H9 (cell line): ENCODE measurements around the gene NAP1L5. TPM values are rescaled to one million over a fixed set of nuclear protein-coding genes. Genes with fewer than 3 reads are reported as not detected.

Experiments used
- DNase-seq: peaks from one replicate; pipeline ENCODE4 v3.0.0-alpha.2; 2017
- H2AFZ ChIP-seq: one replicate; pipeline ENCODE4 v1.6.1; 2013; ENCODE audit warnings: mild to moderate bottlenecking, low read length, control low read depth, moderate library complexity
- H2AK5ac ChIP-seq: 2 replicates; pipeline ENCODE4 v1.6.1; 2013; ENCODE audit warnings: low read length, control low read depth, mixed read lengths; ENCODE audit not compliant: insufficient read length
- H2BK120ac ChIP-seq: one replicate; pipeline ENCODE4 v1.6.1; 2013; ENCODE audit warnings: low read depth, mild to moderate bottlenecking, low read length, control low read depth, inconsistent platforms; ENCODE audit not compliant: poor library complexity, severe bottlenecking
- H2BK12ac ChIP-seq: 2 replicates; pipeline ENCODE4 v1.6.1; 2013; ENCODE audit warnings: low read length, control low read depth, mixed read lengths, low read depth; ENCODE audit not compliant: insufficient read length
- H2BK15ac ChIP-seq: 2 replicates; pipeline ENCODE4 v1.6.1; 2013; ENCODE audit warnings: low read depth, low read length, control low read depth
- H2BK20ac ChIP-seq: one replicate; pipeline ENCODE4 v1.6.1; 2013; ENCODE audit warnings: low read depth, mild to moderate bottlenecking, low read length, control low read depth, inconsistent platforms; ENCODE audit not compliant: poor library complexity, severe bottlenecking
- H2BK5ac ChIP-seq: 2 replicates; pipeline ENCODE4 v1.6.1; 2013; ENCODE audit warnings: low read length, control low read depth, mixed read lengths; ENCODE audit not compliant: insufficient read length
- H3K14ac ChIP-seq: 2 replicates; pipeline ENCODE4 v1.6.1; 2013; ENCODE audit warnings: low read length, control low read depth; ENCODE audit not compliant: insufficient read depth
- H3K18ac ChIP-seq: 2 replicates; pipeline ENCODE4 v1.6.1; 2013; ENCODE audit warnings: low read depth, mild to moderate bottlenecking, mixed read lengths, low read length, control low read depth; ENCODE audit not compliant: insufficient read length
- H3K23ac ChIP-seq: 2 replicates; pipeline ENCODE4 v1.6.1; 2013; ENCODE audit warnings: low read length, control low read depth, mixed read lengths, low read depth; ENCODE audit not compliant: insufficient read length
- H3K23me2 ChIP-seq: 2 replicates; pipeline ENCODE4 v1.6.1; 2013; ENCODE audit warnings: low read depth, mild to moderate bottlenecking, mixed read lengths, low read length, control low read depth; ENCODE audit not compliant: insufficient read length, poor library complexity, severe bottlenecking
- H3K27ac ChIP-seq: 2 replicates; pipeline ENCODE4 v1.5.1; 2013; ENCODE audit warnings: low read length, control low read depth, mixed read lengths, low read depth; ENCODE audit not compliant: insufficient read length
- H3K27me3 ChIP-seq: 2 replicates; pipeline ENCODE4 v1.6.1; 2013; ENCODE audit warnings: low read length, control low read depth, inconsistent platforms; ENCODE audit not compliant: insufficient read depth
- H3K4ac ChIP-seq: 2 replicates; pipeline ENCODE4 v1.6.1; 2013; ENCODE audit warnings: low read depth, mild to moderate bottlenecking, control low read depth, inconsistent platforms, low read length, moderate library complexity
- H3K4me1 ChIP-seq: 2 replicates; pipeline ENCODE4 v1.6.1; 2013; ENCODE audit warnings: low read length, control low read depth, inconsistent platforms; ENCODE audit not compliant: insufficient read depth
- H3K4me2 ChIP-seq: 2 replicates; pipeline ENCODE4 v1.6.1; 2013; ENCODE audit warnings: low read length, control low read depth, mixed read lengths; ENCODE audit not compliant: insufficient read length, insufficient read depth
- H3K56ac ChIP-seq: 2 replicates; pipeline ENCODE4 v1.6.1; 2013; ENCODE audit warnings: low read depth, mild to moderate bottlenecking, mixed read lengths, low read length, control low read depth; ENCODE audit not compliant: insufficient read length
- H3K79me1 ChIP-seq: 2 replicates; pipeline ENCODE4 v1.6.1; 2013; ENCODE audit warnings: low read depth, mild to moderate bottlenecking, moderate library complexity, low read length, control low read depth, inconsistent platforms; ENCODE audit not compliant: insufficient read depth, poor library complexity, severe bottlenecking
- H3K79me2 ChIP-seq: 2 replicates; pipeline ENCODE4 v1.6.1; 2013; ENCODE audit warnings: low read length, control low read depth, inconsistent platforms; ENCODE audit not compliant: insufficient read depth
- H3K9ac ChIP-seq: 2 replicates; pipeline ENCODE4 v1.6.1; 2013; ENCODE audit warnings: low read length, control low read depth, mixed read lengths; ENCODE audit not compliant: insufficient read length; ENCODE audit errors: extremely low read depth
- H3K9me3 ChIP-seq: one replicate; pipeline ENCODE4 v1.6.1; 2013; ENCODE audit warnings: low read depth, low read length, inconsistent platforms; ENCODE audit not compliant: control insufficient read depth
- H3T11ph ChIP-seq: one replicate; pipeline ENCODE4 v1.6.1; 2013; ENCODE audit warnings: mild to moderate bottlenecking, low read length, control low read depth, inconsistent platforms
- H4K20me1 ChIP-seq: one replicate; pipeline ENCODE4 v1.6.1; 2013; ENCODE audit not compliant: control insufficient read depth, insufficient read length, insufficient read depth
- H4K5ac ChIP-seq: 2 replicates; pipeline ENCODE4 v1.6.1; 2013; ENCODE audit warnings: low read depth, mild to moderate bottlenecking, mixed read lengths, low read length, control low read depth; ENCODE audit not compliant: insufficient read length
- H4K8ac ChIP-seq: replicated peaks from 2 replicates; pipeline ENCODE4 v1.6.1; 2013; ENCODE audit warnings: low read length, control low read depth, mixed read lengths, low read depth; ENCODE audit not compliant: insufficient read length
- H4K91ac ChIP-seq: 2 replicates; pipeline ENCODE4 v1.6.1; 2013; ENCODE audit warnings: low read depth, mild to moderate bottlenecking, moderate library complexity, mixed read lengths, low read length, control low read depth; ENCODE audit not compliant: insufficient read length
- H3K27ac Mint-ChIP-seq, 3 experiments: 2 replicates in 2 of 3; 3 replicates in 1 of 3; pipeline ENCODE4 v1.8.0; 2020 to 2021; ENCODE audit warnings: mixed read lengths in 3 of 3, mild to moderate bottlenecking in 1 of 3, moderate library complexity in 1 of 3
- H3K27me3 Mint-ChIP-seq: 2 replicates; pipeline ENCODE4 v1.8.0; 2021; ENCODE audit warnings: low read depth, mild to moderate bottlenecking, moderate library complexity, mixed read lengths
- H3K36me3 Mint-ChIP-seq, 3 experiments: 2 replicates in 2 of 3; 3 replicates in 1 of 3; pipeline ENCODE4 v1.8.0; 2020 to 2021; ENCODE audit warnings: low read depth in 3 of 3, mixed read lengths in 3 of 3; ENCODE audit not compliant: insufficient read depth in 1 of 3
- H3K4me1 Mint-ChIP-seq, 2 experiments: 2 replicates each; pipeline ENCODE4 v1.8.0; 2020; ENCODE audit warnings: mixed read lengths in 2 of 2
- H3K4me3 Mint-ChIP-seq, 2 experiments: 2 replicates in 1 of 2; 3 replicates in 1 of 2; pipeline ENCODE4 v1.8.0; 2020 to 2021; ENCODE audit warnings: mild to moderate bottlenecking in 2 of 2, mixed read lengths in 2 of 2, moderate library complexity in 1 of 2
- H3K9me3 Mint-ChIP-seq, 2 experiments: 2 replicates in 1 of 2; 3 replicates in 1 of 2; pipeline ENCODE4 v1.8.0; 2020; ENCODE audit warnings: mild to moderate bottlenecking in 2 of 2, mixed read lengths in 2 of 2, moderate library complexity in 1 of 2
- CTCF ChIP-seq: fragments of 200-600 bp; sonication (generic); conservative IDR thresholded peaks from 3 replicates; pipeline ENCODE4 v1.8.0; 2021; ENCODE audit warnings: antibody characterized with exemption, mild to moderate bottlenecking
- WGBS: extraction: QIAGEN DNeasy Blood & Tissue Kit; methylation state at CpG from one replicate; pipeline ENCODE4 v1.1.7; 2013; ENCODE audit warnings: missing lambda C conversion rate, low lambda C conversion rate, mixed read lengths; ENCODE audit not compliant: insufficient read length; ENCODE audit errors: extremely low coverage; 5-methylcytosine and 5-hydroxymethylcytosine counted together
- total RNA-seq: library from RNA; stranded (reverse); gene quantifications from 2 replicates; pipeline ENCODE4 v1.2.1, GENCODE V29; 2021

NAP1L5 gene
- total RNA-seq, 1 experiment from 2014 or later = 2.2 TPM

GRCh38 chr4:88720451-88721428 is 23.1 kb upstream of the NAP1L5 start:
- no peak overlapping the region for H2BK12ac ChIP-seq
- H3K27me3 ChIP-seq = no peaks in the 10 kb centered on the region
- Mint-ChIP-seq H3K36me3 (peaks cover 11 to 26% (median 16%) of the 10 kb centered on the region in 3 experiments), H3K27ac (peak overlapping the region in 1 of 3 experiments; percentile 59; a peak in 2 of 7 replicates), H3K9me3 (peaks cover 17 to 22% of the 10 kb centered on the region in 2 experiments), H3K4me3 (no peak overlapping the region), H3K27me3 (no peaks in the 10 kb centered on the region; the same call in 1 of the 2 replicates), H3K4me1 (peaks cover 8 to 11% of the 10 kb centered on the region in 2 experiments)
- no peak overlapping the region for H2AK5ac ChIP-seq
- H2BK20ac ChIP-seq = no peak overlapping the region
- H3K9ac ChIP-seq = no peak overlapping the region
- no peak overlapping the region for H4K5ac ChIP-seq
- H3K56ac ChIP-seq = no peak overlapping the region
- H2BK5ac ChIP-seq = no peak overlapping the region
- H3K27ac ChIP-seq = no peak overlapping the region
- no peaks in the 10 kb centered on the region for H3K79me1 ChIP-seq
- H3K18ac ChIP-seq = no peak overlapping the region
- H3T11ph ChIP-seq = no peak overlapping the region
- H2BK120ac ChIP-seq = no peak overlapping the region
- no peak overlapping the region for H3K4ac ChIP-seq
- DNase-seq = no peak
- no peak overlapping the region for H2AFZ ChIP-seq
- H3K23ac ChIP-seq = no peak overlapping the region
- no CpG with 5 or more reads among the region's 10 CpGs for WGBS
- no peak overlapping the region for H3K14ac ChIP-seq
- H3K79me2 ChIP-seq = no peaks in the 10 kb centered on the region
- H4K91ac ChIP-seq = no peak overlapping the region
- no peak for TF ChIP-seq CTCF
- no peaks in the 10 kb centered on the region for H3K9me3 ChIP-seq
- no peak overlapping the region for H4K8ac ChIP-seq
- H3K4me1 ChIP-seq = no peaks in the 10 kb centered on the region
- H3K23me2 ChIP-seq = no peaks in the 10 kb centered on the region
- no peaks in the 10 kb centered on the region for H4K20me1 ChIP-seq
- H2BK15ac ChIP-seq = no peak overlapping the region
- no peak overlapping the region for H3K4me2 ChIP-seq
